ENCODE measurements around the gene ITPRIPL2. TPM values are rescaled to one million over a fixed set of nuclear protein-coding genes. Genes with fewer than 3 reads are reported as not detected.
A peak's percentile ranks its signal among the peaks of the same experiment; 100 is the strongest.

ITPRIPL2 gene
- total and polyA plus RNA-seq, 2 of the 13 experiments (the other 11 are each of a cell fraction or from before 2014, with no cell fraction given): 5.9 to 12.6 TPM

- no peak for TF ChIP-seq KAT7 (CRISPR knock-in tag; IDR thresholded peaks at IDR 0.05; ENCODE audit: borderline replicate concordance)
- TF ChIP-seq TFE3 (CRISPR knock-in tag; IDR thresholded peaks at IDR 0.05): peak; percentile 77; the same call in 1 of the 2 replicates
- no peak; the same call in 1 of the 2 replicates for TF ChIP-seq TEAD2 (CRISPR knock-in tag; IDR thresholded peaks at IDR 0.05)
- TF ChIP-seq MYPOP (CRISPR knock-in tag; IDR thresholded peaks at IDR 0.05): peak; percentile 96
- TF ChIP-seq MYNN (CRISPR knock-in tag; IDR thresholded peaks at IDR 0.05; ENCODE audit: low read depth): peak; percentile 92; the same call in 1 of the 2 replicates
- no peak for TF ChIP-seq HDAC6 (IDR thresholded peaks at IDR 0.05; ENCODE audit: low read depth, low read length)
- peak; percentile 80; the same call in 1 of the 2 replicates for TF ChIP-seq ZFP1 (CRISPR knock-in tag; IDR thresholded peaks at IDR 0.05)
- peak; percentile 53; the same call in 1 of the 2 replicates for TF ChIP-seq ATF3 (CRISPR knock-in tag; IDR thresholded peaks at IDR 0.05)
- 0 out of 2 replicates have a peak, but pooled peaks have one; percentile 43 for TF ChIP-seq LBX2 (CRISPR knock-in tag; IDR thresholded peaks at IDR 0.05; ENCODE audit: borderline replicate concordance)
- peak; percentile 83; the same call in 1 of the 2 replicates for TF ChIP-seq MIER2 (CRISPR knock-in tag; IDR thresholded peaks at IDR 0.05)
- TF ChIP-seq SRY (CRISPR knock-in tag; IDR thresholded peaks at IDR 0.05): peak; percentile 68; the same call in 1 of the 2 replicates
- TF ChIP-seq TOPORS (CRISPR knock-in tag; IDR thresholded peaks at IDR 0.05): 0 out of 2 replicates have a peak, but pooled peaks have one; percentile 74
- no peak for TF ChIP-seq NBN (conservative IDR thresholded peaks at IDR 0.05)
- peak; percentile 76; the same call in 1 of the 2 replicates for TF ChIP-seq MXD3 (CRISPR knock-in tag; IDR thresholded peaks at IDR 0.05)
- TF ChIP-seq ZNF607 (CRISPR knock-in tag; IDR thresholded peaks at IDR 0.05; ENCODE audit: borderline replicate concordance): peak; percentile 51; the same call in 1 of the 2 replicates
- peak; percentile 44; the same call in 1 of the 2 replicates for TF ChIP-seq PAXIP1 (CRISPR knock-in tag; conservative IDR thresholded peaks at IDR 0.05)
- peak; percentile 72; the same call in 1 of the 2 replicates for TF ChIP-seq MXD1 (CRISPR knock-in tag; IDR thresholded peaks at IDR 0.05)
- TF ChIP-seq ZNF235 (CRISPR knock-in tag; IDR thresholded peaks at IDR 0.05; ENCODE audit: borderline replicate concordance): peak; percentile 94; the same call in 1 of the 2 replicates
Measured at GRCh38 chr16:19086322-19087199, 27.2 kb upstream of the ITPRIPL2 start (continued).

Measured in HepG2 (cell line).